Femur (tissue), 1 donor: ENCODE measurements around the gene RAB28.
A peak's percentile ranks its signal among the peaks of the same experiment; 100 is the strongest.

Source experiments
- DNase-seq: peaks from one replicate; pipeline ENCODE4 v3.0.0-alpha.2; 2017

The RAB28 gene

GRCh38 chr4:13504374-13504773, 20.2 kb upstream of the RAB28 start:
- DNase-seq, result no peak

- no peak for DNase-seq
Observed at GRCh38 chr4:13498469-13498868, 14.3 kb upstream of the RAB28 start.

- no peak for DNase-seq
Observed at GRCh38 chr4:13496605-13497004, 12.5 kb upstream of the RAB28 start.

GRCh38 chr4:13495753-13496152, 11.6 kb upstream of the RAB28 start:
- no peak for DNase-seq

GRCh38 chr4:13493793-13494192, 9.7 kb upstream of the RAB28 start:
- no peak for DNase-seq

GRCh38 chr4:13492747-13493146, 8.6 kb upstream of the RAB28 start:
- DNase-seq, result no peak

GRCh38 chr4:13484749-13485221, 645 bp upstream of the RAB28 start:
- no peak for DNase-seq

- DNase-seq, result peak; percentile 73
Observed at GRCh38 chr4:13483768-13484121, 395 bp downstream of the RAB28 start.

- DNase-seq, result peak; percentile 17
Observed at GRCh38 chr4:13483136-13483767, 888 bp downstream of the RAB28 start.

GRCh38 chr4:13481569-13481968, 2.6 kb downstream of the RAB28 start:
- no peak for DNase-seq

GRCh38 chr4:13478707-13479106, 5.4 kb downstream of the RAB28 start:
- DNase-seq, result no peak

- DNase-seq, result no peak
Observed at GRCh38 chr4:13478131-13478530, 6.0 kb downstream of the RAB28 start.

- DNase-seq, result no peak
Observed at GRCh38 chr4:13476915-13477314, 7.2 kb downstream of the RAB28 start.

- DNase-seq, result no peak
Observed at GRCh38 chr4:13476152-13476551, 8.0 kb downstream of the RAB28 start.

- DNase-seq, result no peak
Observed at GRCh38 chr4:13471400-13471799, 12.7 kb downstream of the RAB28 start.

GRCh38 chr4:13470379-13470778, 13.8 kb downstream of the RAB28 start:
- no peak for DNase-seq

GRCh38 chr4:13464973-13465372, 19.2 kb downstream of the RAB28 start:
- no peak for DNase-seq

- no peak for DNase-seq
Observed at GRCh38 chr4:13464543-13464942, 19.6 kb downstream of the RAB28 start.

- DNase-seq, result no peak
Observed at GRCh38 chr4:13461191-13461905, 22.8 kb downstream of the RAB28 start.

- DNase-seq, result no peak
Observed at GRCh38 chr4:13455411-13455810, 28.7 kb downstream of the RAB28 start.

- no peak for DNase-seq
Observed at GRCh38 chr4:13454786-13455185, 29.4 kb downstream of the RAB28 start.

- no peak for DNase-seq
Observed at GRCh38 chr4:13452927-13453579, 31.1 kb downstream of the RAB28 start.

- DNase-seq, result no peak
Observed at GRCh38 chr4:13449590-13449989, 34.5 kb downstream of the RAB28 start.
